Measurements from ENCODE around the gene ITPKB. TPM values are rescaled to one million over a fixed set of nuclear protein-coding genes. Genes with fewer than 3 reads are reported as not detected.

ITPKB gene
- total and polyA plus RNA-seq, 2 of the 13 experiments (the other 11 are each of a cell fraction or from before 2014, with no cell fraction given): not detected

- no peaks in the 10 kb centered on the region for H3K9me3 ChIP-seq (ENCODE audit: low read length)
- CTCF ChIA-PET (ENCODE audit: low intra/inter-chr PET ratio, low total read pairs): no interaction called here
- peaks cover 5 to 81% of the 10 kb centered on the region in 2 experiments; a peak in 4 of 5 replicates for H3K27me3 ChIP-seq (ENCODE audit: control insufficient read depth in 1 of 2, insufficient read depth in 2 of 2, low read length in 2 of 2)
- H3K27ac ChIP-seq (ENCODE audit: extremely low read length, insufficient read depth, low read length): no peak overlapping the region
- ATAC-seq (no peak), FAIRE-seq (no peak), DNase-seq (ENCODE audit: low spot score) (no peak)
- H3K9ac ChIP-seq (ENCODE audit: insufficient read depth, low read depth, low read length): no peak overlapping the region
- POLR2A ChIA-PET: no interaction called here
- 24% methylated on average over 5 of the region's 7 CpGs for WGBS (ENCODE audit: low lambda C conversion rate)
- no peaks in the 10 kb centered on the region for H4K20me1 ChIP-seq (ENCODE audit: insufficient read depth, low read length)
- no peak overlapping the region for H2AFZ ChIP-seq (ENCODE audit: low read length)
- no peak overlapping the region for H3K4me3 ChIP-seq (replicated peaks in 1 of 3; ENCODE audit: insufficient read depth in 1 of 3, low read depth in 2 of 3, low read length in 3 of 3)
- no peaks in the 10 kb centered on the region for H3K79me2 ChIP-seq (ENCODE audit: insufficient read depth, low read length)
- TF ChIP-seq ZSCAN5A (CRISPR knock-in tag; IDR thresholded peaks at IDR 0.05; ENCODE audit: borderline replicate concordance): no peak
- intact Hi-C loops (cut with micrococcal nuclease; ENCODE audit: unreplicated experiment): no loop called here
- H3K36me3 ChIP-seq (replicated peaks in 1 of 2; ENCODE audit: control insufficient read depth in 1 of 2, insufficient read depth in 2 of 2, low read length in 2 of 2): no peaks in the 10 kb centered on the region
- H3K4me1 ChIP-seq (ENCODE audit: insufficient read depth, low read length): no peaks in the 10 kb centered on the region
- in situ Hi-C loops (cut with HindIII; ENCODE audit: extremely low pct_ligation_motif_present, low pct_unique_long_range_greater_than_20kb): no loop called here
- no TSS peak for BruUV-seq (replicated peaks)
- no peak overlapping the region for H3K4me2 ChIP-seq (ENCODE audit: low read depth, low read length)
Observed at GRCh38 chr1:226663327-226663704, 75.8 kb downstream of the ITPKB start.

- H3K79me2 ChIP-seq (ENCODE audit: insufficient read depth, low read length): no peaks in the 10 kb centered on the region
- no peaks in the 10 kb centered on the region for H3K9me3 ChIP-seq (ENCODE audit: low read length)
- no TSS peak for BruUV-seq (replicated peaks)
- in situ Hi-C loops (cut with HindIII; ENCODE audit: extremely low pct_ligation_motif_present, low pct_unique_long_range_greater_than_20kb) (no loop called here), intact Hi-C loops (cut with micrococcal nuclease; ENCODE audit: unreplicated experiment) (no loop called here)
- H3K9ac ChIP-seq (ENCODE audit: insufficient read depth, low read depth, low read length): no peak overlapping the region
- H3K4me2 ChIP-seq (ENCODE audit: low read depth, low read length): no peak overlapping the region
- H3K4me1 ChIP-seq (ENCODE audit: insufficient read depth, low read length): no peaks in the 10 kb centered on the region
- H4K20me1 ChIP-seq (ENCODE audit: insufficient read depth, low read length): no peaks in the 10 kb centered on the region
- H2AFZ ChIP-seq (ENCODE audit: low read length): no peak overlapping the region
- POLR2A ChIA-PET: no interaction called here
- peak; percentile 44; the same call in 2 of the 3 replicates for ATAC-seq
- H3K27ac ChIP-seq (ENCODE audit: extremely low read length, insufficient read depth, low read length): no peak overlapping the region
- TF ChIP-seq MXI1 (IDR thresholded peaks at IDR 0.05; ENCODE audit: borderline replicate concordance, low read depth, low read length) (no peak), BHLHE40 (IDR thresholded peaks at IDR 0.05; ENCODE audit: low read length) (0 out of 2 replicates have a peak, but pooled peaks have one; percentile 9)
- H3K27me3 ChIP-seq (ENCODE audit: control insufficient read depth in 1 of 2, insufficient read depth in 2 of 2, low read length in 2 of 2): peaks cover 5 to 86% of the 10 kb centered on the region in 2 experiments; a peak in 4 of 5 replicates
- CTCF ChIA-PET (ENCODE audit: low intra/inter-chr PET ratio, low total read pairs): no interaction called here
- H3K4me3 ChIP-seq (replicated peaks in 1 of 3; ENCODE audit: insufficient read depth in 1 of 3, low read depth in 2 of 3, low read length in 3 of 3): no peak overlapping the region
- FAIRE-seq: no peak
- DNase-seq (ENCODE audit: low spot score): no peak
- H3K36me3 ChIP-seq (replicated peaks in 1 of 2; ENCODE audit: control insufficient read depth in 1 of 2, insufficient read depth in 2 of 2, low read length in 2 of 2): no peaks in the 10 kb centered on the region
- WGBS (ENCODE audit: low lambda C conversion rate): 17% methylated on average over 7 of the region's 13 CpGs
Observed at GRCh38 chr1:226662642-226663326, 76.3 kb downstream of the ITPKB start.
